Activated CD8-positive, alpha-beta memory T cell treated with anti-CD3 and anti-CD28 coated beads, Interleukin-2, amount 50 U/mL, for 48 hours (primary cell): Measurements from ENCODE around the gene UFD1.

Experiments
- DNase-seq: peaks from one replicate; pipeline ENCODE4 v3.0.0-alpha.2; 2020

UFD1 gene

GRCh38 chr22:19419086-19419463, 59.9 kb downstream of the UFD1 start:
- no peak for DNase-seq

GRCh38 chr22:19412923-19413322, 66.1 kb downstream of the UFD1 start:
- DNase-seq, result no peak

- no peak for DNase-seq
Observed at GRCh38 chr22:19412478-19412877, 66.5 kb downstream of the UFD1 start.

GRCh38 chr22:19411690-19412045, 67.3 kb downstream of the UFD1 start:
- DNase-seq, result no peak

- no peak for DNase-seq
Observed at GRCh38 chr22:19410941-19411689, 67.9 kb downstream of the UFD1 start.

- no peak for DNase-seq
Observed at GRCh38 chr22:19407649-19408606, 71.1 kb downstream of the UFD1 start.

GRCh38 chr22:19406846-19407245, 72.1 kb downstream of the UFD1 start:
- no peak for DNase-seq

- DNase-seq, result no peak
Observed at GRCh38 chr22:19406281-19406811, 72.6 kb downstream of the UFD1 start.

GRCh38 chr22:19405652-19406051, 73.3 kb downstream of the UFD1 start:
- no peak for DNase-seq

- DNase-seq, result no peak
Observed at GRCh38 chr22:19405133-19405532, 73.9 kb downstream of the UFD1 start.

GRCh38 chr22:19404676-19405075, 74.3 kb downstream of the UFD1 start:
- DNase-seq, result no peak

- no peak for DNase-seq
Observed at GRCh38 chr22:19402642-19403191, 76.3 kb downstream of the UFD1 start.

- DNase-seq, result no peak
Observed at GRCh38 chr22:19401483-19401882, 77.5 kb downstream of the UFD1 start.

- no peak for DNase-seq
Observed at GRCh38 chr22:19400881-19401280, 78.1 kb downstream of the UFD1 start.
